ENCODE data around the gene MRNIP.

GRCh38 chr5:179801304-179802206 lies 57.1 kb downstream of the MRNIP start:
- no peak for TF ChIP-seq GATA3 (IDR thresholded peaks at IDR 0.05; ENCODE audit: low read depth, low read length)
- no peak for TF ChIP-seq GATA2 (IDR thresholded peaks at IDR 0.05; ENCODE audit: low read depth, low read length)
